NOMO-1 (cell line): Measurements from ENCODE around the gene ANKRD45.
"Not testable (repeated sequence)": the region's sequence is repeated elsewhere in the genome, so short reads cannot be mapped to it uniquely, and the experiment has no call there.

Source experiments
- DNase-seq, 2 experiments: peaks; one replicate each; lab custom pipeline; 2025; ENCODE audit not compliant: unreplicated experiment in 2 of 2; lab: John Stamatoyannopoulos, UW

Gene ANKRD45, protein sequence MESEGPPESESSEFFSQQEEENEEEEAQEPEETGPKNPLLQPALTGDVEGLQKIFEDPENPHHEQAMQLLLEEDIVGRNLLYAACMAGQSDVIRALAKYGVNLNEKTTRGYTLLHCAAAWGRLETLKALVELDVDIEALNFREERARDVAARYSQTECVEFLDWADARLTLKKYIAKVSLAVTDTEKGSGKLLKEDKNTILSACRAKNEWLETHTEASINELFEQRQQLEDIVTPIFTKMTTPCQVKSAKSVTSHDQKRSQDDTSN

DNA sequence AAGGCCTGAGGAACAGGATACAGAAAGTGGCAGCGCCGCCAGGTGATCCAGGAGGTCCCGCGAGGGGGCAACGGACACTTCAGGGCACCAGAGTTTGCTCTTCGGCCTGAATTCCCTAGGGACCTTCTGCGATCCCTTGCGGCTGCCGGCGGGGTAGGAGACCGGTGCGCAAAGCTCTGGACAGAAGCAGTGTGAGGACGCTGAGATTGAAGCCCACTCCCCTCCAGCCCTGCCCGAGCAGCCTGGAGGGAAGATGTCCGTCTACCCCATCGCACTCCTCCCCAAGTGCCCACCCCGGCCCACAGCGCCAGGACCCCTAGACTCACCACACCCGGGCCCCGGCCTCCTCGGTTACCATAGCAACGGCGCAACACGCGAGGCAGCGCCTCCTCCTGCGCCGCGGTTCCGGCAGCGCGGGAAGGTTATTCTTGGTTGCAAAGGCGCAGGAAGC is at the start of gene ANKRD45:
ANKRD45 (minus strand) TSS at position 361 of the 451 bp plus-strand sequence. CDS start 10,433 bp downstream, outside the sequence.
- DNase-seq, result no peak

DNA sequence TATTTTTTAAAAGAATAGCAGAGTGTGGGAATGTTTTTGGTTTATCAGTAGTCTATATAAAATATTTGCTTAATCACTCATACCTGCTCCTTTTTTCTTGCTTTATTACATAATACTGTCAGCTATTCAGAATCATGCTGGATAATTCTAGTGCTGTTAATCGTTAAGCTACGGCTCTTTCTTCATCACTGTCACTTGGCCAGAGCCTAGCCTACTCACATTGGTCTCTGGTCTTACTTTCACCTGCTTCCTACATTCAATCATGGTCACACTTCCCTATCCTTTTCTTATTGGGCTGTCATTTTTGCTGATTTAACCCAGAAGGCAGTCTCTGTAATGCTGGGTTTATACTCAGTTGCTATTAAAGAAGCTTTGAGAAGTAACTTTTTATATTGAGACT is 47.6 kb upstream of the ANKRD45 start:
- no peak for DNase-seq

DNA sequence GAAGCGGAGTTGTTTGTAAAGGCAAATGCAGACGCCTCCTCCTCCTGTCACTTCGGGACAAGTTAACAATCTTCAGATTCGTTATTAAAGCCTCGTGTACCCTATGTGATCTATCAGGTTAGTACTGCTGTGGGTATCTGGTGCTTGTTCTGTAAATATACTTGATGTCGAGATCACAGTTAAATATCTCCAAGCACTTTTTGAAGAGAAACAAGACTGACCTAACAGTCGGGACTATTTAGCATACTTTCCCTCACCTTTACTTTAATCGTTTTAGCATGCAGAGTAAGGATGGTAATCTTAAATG is 45.8 kb upstream of the ANKRD45 start:
- no peak for DNase-seq

DNA sequence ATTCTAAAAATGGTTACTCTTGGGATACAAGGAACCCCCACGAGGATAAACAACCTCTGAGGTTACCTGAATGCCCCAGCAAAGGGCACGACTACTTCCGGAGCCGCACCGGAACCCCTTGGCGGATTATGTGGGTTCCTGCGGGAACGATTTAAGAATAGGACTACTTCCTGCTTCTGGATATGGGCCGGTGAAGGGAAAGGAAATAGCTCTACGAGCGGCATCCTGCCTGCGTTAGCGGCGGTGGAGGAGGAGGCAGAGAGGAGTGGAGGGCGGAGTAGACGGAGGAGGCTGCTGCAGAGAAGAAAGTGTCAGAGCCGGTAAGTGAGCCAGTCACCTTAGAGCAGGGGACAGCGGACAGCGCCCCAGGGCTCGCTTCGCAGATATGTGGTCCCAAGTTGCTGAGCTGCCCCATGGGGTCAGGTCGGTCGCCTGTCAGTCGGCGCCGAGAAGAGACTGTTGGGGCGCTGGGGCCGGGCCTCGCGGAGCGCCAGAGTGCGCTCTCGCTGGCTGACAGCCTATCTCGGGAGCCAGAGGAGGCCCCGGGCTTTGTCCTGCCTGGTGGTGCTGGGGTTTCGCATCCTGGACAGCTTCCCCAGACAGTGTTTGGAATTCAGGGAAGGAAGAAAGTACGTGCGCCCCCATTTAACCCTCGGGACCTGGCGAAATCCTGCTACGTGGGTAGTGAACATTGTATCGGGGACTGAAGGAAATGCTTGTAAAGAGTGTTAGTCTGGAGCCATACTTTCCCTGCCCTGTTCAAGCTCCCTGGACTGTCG is 45.3 kb upstream of the ANKRD45 start, which contains the start of gene KLHL20:
KLHL20 (plus strand) TSS at position 223 of the 779 bp plus-strand sequence. CDS start 1,063 bp downstream, outside the sequence.
- DNase-seq, result peak; percentile 85 to 89

DNA sequence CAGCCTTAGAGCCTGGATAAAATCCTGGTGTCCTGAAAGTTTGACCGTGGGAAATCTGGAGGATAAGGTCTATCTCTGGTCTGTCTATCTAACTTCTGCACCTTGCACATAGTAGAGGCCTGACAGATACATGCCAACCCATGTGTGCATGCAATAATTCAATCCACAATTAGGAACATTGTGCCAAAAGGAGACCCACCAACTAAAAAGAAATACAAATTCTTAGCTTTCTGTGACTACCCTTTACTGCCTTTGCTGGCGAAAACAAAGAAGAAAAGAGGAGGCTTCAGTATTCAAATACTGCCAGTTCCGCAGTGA is 44.7 kb upstream of the ANKRD45 start:
- DNase-seq, result no peak

DNA sequence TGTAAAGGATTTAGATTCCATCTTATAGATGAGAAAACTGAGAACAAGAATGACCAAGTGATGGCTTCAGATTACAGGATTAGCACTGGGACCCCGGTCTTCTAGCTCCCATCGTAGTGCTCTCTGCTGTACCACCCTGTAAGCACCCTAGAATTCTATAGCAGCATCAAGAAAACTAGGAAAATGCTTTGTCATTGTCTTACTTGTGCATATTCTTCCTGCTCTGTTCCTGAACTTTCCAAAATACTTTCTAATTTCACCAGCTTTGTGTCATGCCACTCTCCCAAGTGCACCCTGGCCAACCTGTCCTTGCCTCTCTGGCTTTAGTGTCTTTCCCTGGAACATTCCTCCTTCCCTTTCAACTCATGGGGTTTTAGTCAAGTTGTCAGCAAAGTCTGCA is 39.1 kb upstream of the ANKRD45 start:
- no peak for DNase-seq

DNA sequence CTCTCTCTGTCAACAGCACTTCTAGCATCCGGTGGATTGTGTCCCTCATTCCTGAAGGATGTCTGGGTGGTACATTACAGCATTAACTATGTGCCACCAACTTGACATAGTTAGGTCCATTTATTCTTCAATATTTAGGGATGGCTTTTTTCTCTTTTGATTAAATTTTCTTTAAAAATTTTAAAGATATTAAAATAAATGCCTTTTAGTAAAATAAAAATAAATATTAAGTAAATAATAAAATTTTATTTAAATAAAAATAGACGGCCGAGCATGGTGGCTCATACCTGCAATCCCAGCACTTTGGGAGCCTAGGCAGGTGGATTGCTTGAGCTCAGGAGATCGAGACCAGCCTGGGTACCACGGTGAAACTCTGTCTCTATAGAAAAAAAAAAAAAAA is 35.5 kb upstream of the ANKRD45 start:
- no peak for DNase-seq

DNA sequence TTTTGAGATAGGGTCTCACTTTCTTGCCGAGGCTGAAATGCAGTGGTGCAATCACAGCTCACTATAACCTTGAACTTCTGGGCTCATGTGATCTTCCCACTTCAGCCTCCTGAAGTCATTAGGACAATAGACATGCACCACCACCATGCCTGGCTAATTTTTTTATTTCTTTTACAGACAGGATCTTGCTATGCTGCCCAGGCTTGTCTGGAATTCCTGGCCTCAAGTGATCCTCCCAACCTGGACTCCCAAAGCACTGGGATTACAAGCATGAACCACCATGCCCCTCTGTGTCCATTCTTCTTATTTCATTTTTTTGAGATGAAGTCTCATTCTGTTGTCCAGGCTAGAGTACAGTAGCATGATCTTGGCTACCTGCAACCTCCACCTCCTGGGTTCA is 33.1 kb upstream of the ANKRD45 start:
- no peak for DNase-seq

DNA sequence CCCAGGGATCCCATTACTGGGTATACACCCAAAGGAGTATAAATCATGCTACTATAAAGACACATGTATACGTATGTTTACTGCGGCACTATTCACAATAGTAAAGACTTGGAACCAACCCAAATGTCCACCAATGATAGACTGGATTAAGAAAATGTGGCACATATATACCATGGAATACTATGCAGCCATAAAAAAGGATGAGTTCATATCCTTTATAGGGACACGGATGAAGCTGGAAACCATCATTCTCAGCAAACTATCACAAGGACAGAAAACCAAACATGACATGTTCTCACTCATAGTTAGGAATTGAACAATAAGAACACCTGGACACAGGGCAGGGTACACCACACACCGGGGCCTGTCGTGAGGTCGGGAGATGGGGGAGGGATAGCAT is 31.6 kb upstream of the ANKRD45 start:
- DNase-seq, result not testable (repeated sequence)

DNA sequence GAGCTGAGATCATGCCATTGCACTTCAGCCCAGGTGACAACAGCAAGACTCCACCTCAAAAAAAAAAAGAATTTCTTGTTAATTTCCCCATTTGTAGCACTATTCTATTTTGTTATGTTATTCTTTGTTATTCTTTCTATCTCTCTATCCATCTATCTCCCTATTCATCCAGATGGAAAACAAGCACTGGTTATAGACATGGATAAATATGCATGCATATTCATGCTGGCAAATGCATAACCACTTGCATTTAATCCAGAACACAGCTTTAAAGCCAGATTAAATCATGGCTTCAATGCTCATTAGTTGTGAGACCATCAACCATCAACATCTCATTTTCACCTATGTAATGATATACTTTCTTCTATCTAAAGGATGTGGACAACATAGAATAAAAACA is 23.6 kb upstream of the ANKRD45 start:
- DNase-seq, result no peak

DNA sequence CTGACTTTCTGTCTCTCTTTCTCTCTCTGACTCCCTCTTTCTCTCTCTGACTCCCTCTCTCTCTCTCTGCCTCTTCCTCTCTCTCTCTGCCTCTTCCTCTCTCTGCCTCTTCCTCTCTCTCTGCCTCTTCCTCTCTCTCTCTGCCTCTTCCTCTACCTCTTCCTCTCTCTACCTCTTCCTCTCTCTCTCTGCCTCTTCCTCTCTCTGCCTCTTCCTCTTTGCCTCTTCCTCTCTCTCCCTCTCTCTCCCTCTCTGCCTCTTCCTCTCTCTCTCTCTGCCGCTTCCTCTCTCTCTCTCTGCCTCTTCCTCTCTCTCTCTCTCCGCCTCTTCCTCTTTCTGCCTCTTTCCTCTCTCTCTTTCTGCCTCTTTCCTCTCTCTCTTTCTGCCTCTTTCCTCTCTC is 18.6 kb upstream of the ANKRD45 start:
- no peak for DNase-seq

DNA sequence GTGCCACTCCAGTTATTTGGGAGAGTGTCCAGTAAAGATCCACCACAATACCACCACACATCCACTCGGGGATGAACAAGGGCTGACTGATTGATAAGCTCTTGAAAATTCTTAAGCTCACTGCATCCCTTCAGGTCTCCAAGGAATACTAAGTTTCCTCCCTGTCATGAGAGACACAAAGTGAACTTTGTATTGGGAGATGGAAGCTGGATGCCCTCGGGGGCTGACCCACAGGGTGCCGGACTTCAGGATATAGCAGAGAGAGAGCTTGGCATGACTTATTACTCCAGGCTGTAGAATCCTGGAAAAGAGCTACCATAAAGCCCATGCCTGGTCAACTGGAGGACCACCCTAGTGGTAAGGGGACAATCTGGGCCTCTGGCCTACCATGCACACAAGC is 15.5 kb upstream of the ANKRD45 start:
- DNase-seq, result not testable (repeated sequence)

DNA sequence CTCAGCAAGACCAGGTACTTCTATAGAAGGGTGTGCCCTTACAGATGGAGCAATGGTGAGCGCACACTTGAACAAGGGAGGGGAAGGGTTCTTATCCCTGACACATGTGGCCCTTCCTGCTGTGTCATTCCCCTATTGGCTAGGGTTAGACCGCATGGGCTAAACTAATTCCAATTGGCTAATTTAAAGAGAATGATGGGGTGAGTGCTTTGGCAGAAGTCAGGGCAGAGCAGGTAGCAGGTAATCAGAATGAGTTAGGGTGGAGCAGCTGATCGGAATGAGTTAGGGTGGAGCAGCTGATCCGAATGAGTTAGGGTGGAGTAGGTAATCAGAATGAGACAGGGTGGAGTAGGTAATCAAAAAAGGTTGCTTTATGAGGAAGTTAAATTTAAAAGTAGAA is 14.2 kb upstream of the ANKRD45 start:
- not testable (repeated sequence) for DNase-seq

DNA sequence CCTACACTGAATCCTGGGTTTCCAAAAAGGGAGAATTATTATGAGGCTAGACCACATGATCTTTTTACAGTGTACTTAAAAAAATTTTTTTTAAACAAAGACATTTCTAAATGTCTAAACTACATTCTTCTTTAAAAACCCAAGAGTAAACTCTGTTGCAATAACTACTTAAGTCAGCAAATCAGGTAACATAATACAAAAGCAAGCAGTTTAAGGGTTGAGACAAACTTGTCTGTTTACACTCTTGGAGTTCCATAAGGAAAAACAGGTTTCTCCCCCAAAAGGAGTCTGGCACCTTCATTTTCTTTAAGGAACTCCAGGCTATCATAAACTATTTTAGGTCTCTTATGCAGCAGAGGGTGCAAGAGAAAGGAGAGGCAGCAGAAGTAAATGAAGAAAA is 12.5 kb upstream of the ANKRD45 start:
- no peak for DNase-seq

DNA sequence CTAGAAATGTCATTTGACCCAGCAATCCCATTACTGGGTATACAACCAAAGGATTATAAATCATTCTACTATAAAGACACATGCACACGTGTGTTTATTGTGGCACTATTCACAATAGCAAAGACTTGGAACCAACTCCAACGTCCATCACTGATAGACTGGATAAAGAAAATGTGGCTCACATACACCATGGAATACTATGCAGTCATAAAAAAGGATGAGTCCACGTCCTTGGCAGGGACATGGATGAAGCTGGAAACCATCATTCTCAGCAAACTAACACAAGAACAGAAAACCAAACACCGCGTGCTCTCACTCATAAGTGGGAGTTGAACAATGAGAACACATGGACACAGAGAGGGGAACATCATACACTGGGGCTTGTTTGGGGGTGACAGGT is 10.5 kb upstream of the ANKRD45 start:
- DNase-seq, result not testable (repeated sequence)

DNA sequence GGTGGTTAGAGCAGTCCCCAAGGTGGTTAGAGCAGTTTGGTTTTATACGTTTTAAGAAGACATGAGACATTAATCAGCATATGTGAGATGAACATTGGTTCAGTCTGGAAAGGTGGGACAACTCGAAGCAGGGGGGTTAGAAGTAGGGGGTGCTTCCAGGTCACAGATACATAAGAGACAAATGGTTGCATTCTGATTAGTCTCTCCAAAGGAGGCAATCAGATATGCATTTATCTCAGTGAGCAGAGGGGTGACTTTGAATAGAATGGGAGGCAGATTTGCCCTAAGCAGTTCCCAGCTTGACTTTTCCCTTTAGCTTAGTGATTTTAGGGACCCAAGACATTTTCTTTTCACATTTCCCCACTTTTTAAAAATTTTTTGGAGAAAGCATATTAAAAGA is 4.8 kb upstream of the ANKRD45 start:
- DNase-seq, result not testable (repeated sequence)

DNA sequence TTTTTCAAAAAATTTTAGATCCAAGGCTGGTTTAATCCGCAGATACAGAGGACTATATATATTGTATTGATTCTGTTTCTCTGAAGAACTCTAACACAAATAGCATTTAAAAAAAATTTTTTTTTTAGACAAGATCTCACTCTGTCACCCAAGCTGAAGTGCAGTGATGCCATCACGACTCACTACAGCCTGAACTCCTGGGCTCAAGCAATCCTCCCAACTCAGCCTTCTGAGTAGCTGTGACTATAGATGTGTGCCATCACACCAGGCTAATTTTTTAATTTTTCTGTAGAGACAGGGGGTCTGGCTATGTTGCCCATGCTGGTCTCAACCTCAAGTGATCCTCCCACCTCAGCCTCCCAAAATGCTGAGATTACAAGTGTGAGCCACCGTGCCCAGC is 3.0 kb downstream of the ANKRD45 start:
- DNase-seq, result no peak

DNA sequence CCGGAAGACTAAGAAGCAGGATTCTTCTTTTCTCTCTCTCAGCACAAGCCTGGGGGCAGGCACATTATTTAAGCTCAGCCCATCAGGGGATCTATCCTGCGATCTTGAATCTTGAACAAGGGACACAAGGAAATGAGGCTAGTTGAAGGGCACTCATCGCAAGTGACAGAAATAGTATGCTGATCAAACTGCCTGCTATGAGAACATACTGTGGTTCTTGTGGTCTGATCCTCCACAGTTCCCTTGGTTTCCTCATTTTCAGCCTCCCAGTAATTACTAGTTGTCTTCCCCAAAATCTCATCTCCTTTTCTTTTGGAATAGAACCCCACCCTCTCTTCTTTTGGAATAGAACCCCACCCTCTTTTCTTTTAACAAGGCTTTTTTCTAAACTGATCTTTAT is 6.5 kb downstream of the ANKRD45 start:
- DNase-seq, result peak; percentile 1 to 47

DNA sequence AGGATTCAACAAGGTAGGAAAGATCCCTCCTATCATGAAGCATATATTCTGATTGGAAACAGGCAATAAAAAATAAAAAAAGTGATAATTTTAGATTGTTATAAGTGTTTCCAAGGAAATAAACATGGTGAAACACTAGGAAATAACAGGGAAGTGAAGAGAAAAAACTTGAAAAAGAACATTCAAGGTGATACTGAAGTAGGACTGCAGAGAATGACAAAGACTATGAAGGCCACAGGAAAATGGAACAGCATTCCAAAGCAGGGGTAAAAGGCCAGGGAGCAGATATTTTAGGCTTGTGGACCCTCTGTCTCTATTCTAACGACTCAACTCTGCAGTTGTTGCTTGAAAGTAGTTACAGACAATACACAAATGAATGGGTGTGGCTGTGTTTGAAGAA is 7.9 kb downstream of the ANKRD45 start:
- DNase-seq, result no peak

DNA sequence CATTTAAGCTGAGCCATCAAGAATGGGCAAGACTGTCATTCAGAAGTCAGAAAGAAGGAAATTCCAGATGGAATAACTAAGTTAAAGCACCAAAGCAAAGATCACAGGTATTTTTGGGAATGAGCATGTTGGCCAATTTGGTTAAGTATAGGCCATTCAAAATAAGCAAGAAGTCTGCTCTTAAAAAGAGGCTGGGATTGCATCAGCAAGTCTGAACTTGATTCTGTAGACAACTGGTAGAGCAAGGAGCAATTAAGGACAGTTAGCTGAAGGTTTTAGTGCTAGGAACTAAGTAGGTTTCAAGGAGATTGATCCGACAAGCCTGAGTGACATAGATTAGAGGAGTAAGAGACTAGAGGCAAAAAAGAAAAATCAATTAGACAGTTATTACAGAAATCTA is 8.4 kb downstream of the ANKRD45 start:
- DNase-seq, result no peak

DNA sequence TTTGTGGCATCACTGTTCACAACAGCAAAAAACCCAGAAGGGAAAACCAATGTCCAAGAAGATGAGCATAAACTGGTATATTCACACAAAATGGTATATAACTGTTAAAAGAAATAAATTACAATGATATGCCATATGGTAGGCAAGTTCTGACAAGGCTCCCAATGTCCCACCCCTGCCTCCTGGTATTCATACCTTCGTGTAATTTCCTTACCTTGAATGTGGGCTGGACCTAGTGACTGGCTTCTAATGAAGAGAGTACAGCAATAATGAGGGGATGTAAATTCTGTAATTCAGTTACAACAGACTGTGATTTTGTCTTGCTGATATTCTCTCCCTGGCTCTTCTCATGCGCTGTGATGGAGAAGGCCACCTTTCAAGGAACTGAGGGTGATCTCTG is 9.3 kb downstream of the ANKRD45 start:
- no peak for DNase-seq

DNA sequence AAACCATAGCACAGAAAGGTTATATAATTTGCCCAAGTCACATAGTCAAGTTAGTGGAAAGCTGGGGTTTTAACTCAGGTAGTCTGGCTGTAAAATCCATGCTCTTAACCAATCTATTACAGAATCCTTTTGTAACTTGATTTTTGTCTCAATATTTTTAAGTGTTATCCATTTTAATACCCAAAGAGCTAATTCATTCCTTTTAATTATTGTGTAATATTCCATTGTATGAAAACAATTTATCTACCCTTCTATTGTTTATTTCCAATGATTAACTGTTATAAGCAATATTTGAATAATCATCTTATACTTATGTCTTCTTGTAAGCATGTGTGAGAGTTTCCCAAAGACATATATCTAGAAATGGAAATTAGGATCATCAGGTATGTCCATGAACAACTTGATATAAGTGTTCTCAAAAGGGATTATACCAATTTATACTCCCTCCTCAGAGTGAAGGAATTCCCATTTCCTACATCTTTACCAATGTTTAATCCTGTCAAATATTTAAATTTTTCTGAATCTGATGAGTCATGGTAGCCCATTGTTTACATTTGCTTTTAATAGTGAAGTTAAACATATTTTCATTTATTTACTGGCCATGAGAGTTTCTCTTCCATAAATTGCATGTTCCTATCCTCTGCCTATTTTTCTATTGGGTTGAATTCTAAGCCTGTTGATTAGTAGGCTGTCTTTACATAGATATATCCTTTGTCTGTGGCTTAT is 20.6 kb downstream of the ANKRD45 start:
- DNase-seq, result no peak
